Stimulated activated naive CD4-positive, alpha-beta T cell (primary cell): ENCODE data around the gene ZNF618.
"Not testable (repeated sequence)": the region's sequence is repeated elsewhere in the genome, so short reads cannot be mapped to it uniquely, and the experiment has no call there.

ENCODE experiments used
- DNase-seq, 6 experiments: peaks; one replicate each; lab custom pipeline; 2025; lab: John Stamatoyannopoulos, UW

Gene ZNF618

GRCh38 chr9:114061830-114062474, 185.8 kb downstream of the ZNF618 start:
- no peak for DNase-seq

- no peak for DNase-seq
Measured at GRCh38 chr9:114065304-114065703, 189.2 kb downstream of the ZNF618 start.

- no peak for DNase-seq
Measured at GRCh38 chr9:114069476-114070187, 193.5 kb downstream of the ZNF618 start.

- DNase-seq: no peak
Measured at GRCh38 chr9:114070188-114071103, 194.3 kb downstream of the ZNF618 start.

GRCh38 chr9:114071197-114071795, 195.2 kb downstream of the ZNF618 start:
- DNase-seq: no peak

GRCh38 chr9:114072184-114073140, 196.4 kb downstream of the ZNF618 start:
- no peak for DNase-seq

GRCh38 chr9:114075602-114076001, 199.5 kb downstream of the ZNF618 start:
- DNase-seq: no peak

- DNase-seq: no peak
Measured at GRCh38 chr9:114076237-114077161, 200.4 kb downstream of the ZNF618 start.

GRCh38 chr9:114077162-114077837, 201.2 kb downstream of the ZNF618 start:
- no peak for DNase-seq

GRCh38 chr9:114078021-114078780, 202.1 kb downstream of the ZNF618 start, which contains the start of gene AMBP:
Gene AMBP (minus strand): TSS chr9:114078300. CDS start chr9:114078209, 91 bp downstream.
- no peak for DNase-seq

- no peak for DNase-seq
Measured at GRCh38 chr9:114078781-114079156, 202.7 kb downstream of the ZNF618 start.

- no peak for DNase-seq
Measured at GRCh38 chr9:114080195-114080772, 204.2 kb downstream of the ZNF618 start.

GRCh38 chr9:114080773-114081440, 204.8 kb downstream of the ZNF618 start:
- no peak for DNase-seq

GRCh38 chr9:114081441-114082016, 205.4 kb downstream of the ZNF618 start:
- no peak for DNase-seq

GRCh38 chr9:114082017-114082762, 206.1 kb downstream of the ZNF618 start:
- peak; percentile 40 to 77 (median 60) for DNase-seq

- DNase-seq: not testable (repeated sequence)
Measured at GRCh38 chr9:114082763-114083412, 206.8 kb downstream of the ZNF618 start.
